HEK293T (cell line): ENCODE data around the gene IL12A.

ENCODE experiments used
- ARNT ChIP-seq: fragments of 450-650 bp; IDR thresholded peaks from 2 replicates; pipeline ENCODE4 v1.6.1; 2017; ENCODE audit warnings: mild to moderate bottlenecking
- CTBP1 ChIP-seq: fragments of 450-650 bp; IDR thresholded peaks from 2 replicates; pipeline ENCODE4 v1.6.1; 2016; ENCODE audit warnings: borderline replicate concordance
- ELF4 ChIP-seq: fragments of 450-650 bp; IDR thresholded peaks from 2 replicates; pipeline ENCODE4 v1.6.1; 2017; ENCODE audit warnings: antibody characterized with exemption
- FOXA1 ChIP-seq: fragments of 450-650 bp; IDR thresholded peaks from 2 replicates; pipeline ENCODE4 v1.6.1; 2016; ENCODE audit warnings: mild to moderate bottlenecking
- FOXK2 ChIP-seq: fragments of 450-650 bp; IDR thresholded peaks from 2 replicates; pipeline ENCODE4 v1.6.1; 2016; ENCODE audit warnings: mild to moderate bottlenecking
- FOXM1 ChIP-seq: fragments of 450-650 bp; IDR thresholded peaks from 2 replicates; pipeline ENCODE4 v1.6.1; 2017; ENCODE audit warnings: mild to moderate bottlenecking, borderline replicate concordance
- NFRKB ChIP-seq: fragments of 450-650 bp; IDR thresholded peaks from 2 replicates; pipeline ENCODE4 v1.6.1; 2016; ENCODE audit warnings: mild to moderate bottlenecking, moderate library complexity
- PKNOX1 ChIP-seq: fragments of 450-650 bp; IDR thresholded peaks from 2 replicates; pipeline ENCODE4 v1.6.1; 2016
- SP1 ChIP-seq: fragments of 450-650 bp; IDR thresholded peaks from 2 replicates; pipeline ENCODE4 v1.6.1; 2017
- SUZ12 ChIP-seq: fragments of 450-650 bp; IDR thresholded peaks from 2 replicates; pipeline ENCODE4 v1.6.1; 2016; ENCODE audit warnings: mild to moderate bottlenecking

- TF ChIP-seq NFRKB = no peak
- TF ChIP-seq FOXA1 = no peak
- TF ChIP-seq SUZ12 = no peak
- TF ChIP-seq FOXK2 = no peak
- TF ChIP-seq CTBP1 = no peak
- TF ChIP-seq ELF4 = no peak
- TF ChIP-seq SP1 = no peak
- no peak for TF ChIP-seq FOXM1
- TF ChIP-seq ARNT = no peak
- no peak for TF ChIP-seq PKNOX1
Measured at GRCh38 chr3:160027541-160028195, 39.0 kb downstream of the IL12A start.
